ENCODE data around the gene DIS3L2. TPM values are rescaled to one million over a fixed set of nuclear protein-coding genes. Genes with fewer than 3 reads are reported as not detected.
"Not testable (repeated sequence)": the region's sequence is repeated elsewhere in the genome, so short reads cannot be mapped to it uniquely, and the experiment has no call there.

The DIS3L2 gene
- total RNA-seq, 2 donors from 2014 or later: 39.5 to 42.4 TPM

DNA sequence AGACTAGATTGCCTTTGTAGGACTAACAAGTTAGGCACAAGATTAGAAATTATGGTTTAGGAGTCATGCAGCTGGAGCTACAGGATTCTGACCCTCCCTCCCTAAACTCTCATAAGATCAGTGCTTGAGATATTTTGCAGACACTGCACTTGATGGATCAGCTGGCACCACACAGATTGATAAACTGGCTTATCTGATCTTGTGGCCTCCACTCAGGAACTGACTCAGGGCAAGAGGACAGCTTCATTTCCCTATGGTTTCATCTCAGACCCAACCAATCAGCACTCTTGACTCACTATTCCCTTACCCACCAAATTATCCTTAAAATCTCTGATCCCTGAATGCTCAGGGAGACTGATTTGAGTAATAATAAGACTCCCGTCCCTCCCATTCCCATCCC, 152.3 kb downstream of the DIS3L2 start:
- H3K4me1 ChIP-seq (ENCODE audit: control insufficient read depth, insufficient read depth, low read length): no peaks in the 10 kb centered on the region
- no peak overlapping the region for H3K27ac Mint-ChIP-seq
- no peak overlapping the region for H3K4me3 Mint-ChIP-seq

DNA sequence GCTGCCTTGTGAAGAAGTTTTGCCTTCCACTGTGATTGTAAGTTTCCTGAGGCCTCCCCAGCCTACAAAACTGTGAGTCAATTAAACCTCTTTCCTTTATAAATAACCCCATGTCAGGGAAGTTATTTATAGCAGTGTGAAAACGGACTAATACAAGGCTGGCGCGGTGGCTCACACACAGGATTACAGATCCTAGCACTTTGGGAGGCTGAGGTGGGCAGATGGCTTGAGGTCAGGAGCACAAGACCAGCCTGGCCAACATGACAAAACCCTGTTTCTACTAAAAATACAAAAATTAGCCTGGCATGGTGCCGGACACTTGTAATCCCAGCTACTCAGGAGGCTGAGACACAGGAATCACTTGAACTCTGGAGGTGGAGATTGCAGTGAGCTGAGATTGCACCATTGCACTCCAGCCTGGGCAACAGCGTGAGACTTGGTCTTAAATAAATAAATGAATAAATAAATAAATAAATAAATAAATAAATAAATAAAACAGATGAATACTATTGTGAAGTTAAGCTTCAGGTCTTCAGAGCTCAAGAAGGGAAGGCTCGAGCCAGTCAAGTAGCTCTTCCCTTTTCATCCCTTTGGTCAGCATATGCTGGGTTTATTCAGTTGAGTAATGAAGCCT, 154.3 kb downstream of the DIS3L2 start:
- not testable (repeated sequence) for H3K27me3 Mint-ChIP-seq (ENCODE audit: insufficient read depth); H3K27me3 ChIP-seq (ENCODE audit: control insufficient read depth, insufficient read depth, low read length, poor library complexity, severe bottlenecking); H3K4me1 ChIP-seq (ENCODE audit: control insufficient read depth, insufficient read depth, low read length); H3K36me3 ChIP-seq (ENCODE audit: control insufficient read depth, insufficient read depth, low read length); H3K4me3 Mint-ChIP-seq; H3K4me1 Mint-ChIP-seq; H3K4me3 ChIP-seq (ENCODE audit: low read length); H3K9ac ChIP-seq (ENCODE audit: extremely low read depth, low read length, poor library complexity, severe bottlenecking); H3K27ac Mint-ChIP-seq; H3K9me3 Mint-ChIP-seq; DNase-seq; H3K36me3 Mint-ChIP-seq (ENCODE audit: low read depth); H3K27ac ChIP-seq (ENCODE audit: low read depth, low read length)
- 94 to 97% methylated on average over 4 to 5 of the region's 6 CpGs for WGBS, 2 experiments (ENCODE audit: insufficient coverage in 1 of 2, insufficient read length in 1 of 2)
- peaks cover 22% of the 10 kb centered on the region for H3K9me3 ChIP-seq (ENCODE audit: control insufficient read depth, low read length)

More for the DNA sequence above, 152.3 kb downstream of the DIS3L2 start:
- Histone ChIP-seq H3K27ac (ENCODE audit: low read depth, low read length) (no peak overlapping the region), H3K36me3 (ENCODE audit: control insufficient read depth, insufficient read depth, low read length) (no peaks in the 10 kb centered on the region), H3K4me3 (ENCODE audit: low read length) (no peak overlapping the region), H3K27me3 (ENCODE audit: control insufficient read depth, insufficient read depth, low read length, poor library complexity, severe bottlenecking) (no peaks in the 10 kb centered on the region), H3K9me3 (ENCODE audit: control insufficient read depth, low read length) (peaks cover 22% of the 10 kb centered on the region), H3K9ac (ENCODE audit: extremely low read depth, low read length, poor library complexity, severe bottlenecking) (no peak overlapping the region)
- TF ChIP-seq, protein P1, sequence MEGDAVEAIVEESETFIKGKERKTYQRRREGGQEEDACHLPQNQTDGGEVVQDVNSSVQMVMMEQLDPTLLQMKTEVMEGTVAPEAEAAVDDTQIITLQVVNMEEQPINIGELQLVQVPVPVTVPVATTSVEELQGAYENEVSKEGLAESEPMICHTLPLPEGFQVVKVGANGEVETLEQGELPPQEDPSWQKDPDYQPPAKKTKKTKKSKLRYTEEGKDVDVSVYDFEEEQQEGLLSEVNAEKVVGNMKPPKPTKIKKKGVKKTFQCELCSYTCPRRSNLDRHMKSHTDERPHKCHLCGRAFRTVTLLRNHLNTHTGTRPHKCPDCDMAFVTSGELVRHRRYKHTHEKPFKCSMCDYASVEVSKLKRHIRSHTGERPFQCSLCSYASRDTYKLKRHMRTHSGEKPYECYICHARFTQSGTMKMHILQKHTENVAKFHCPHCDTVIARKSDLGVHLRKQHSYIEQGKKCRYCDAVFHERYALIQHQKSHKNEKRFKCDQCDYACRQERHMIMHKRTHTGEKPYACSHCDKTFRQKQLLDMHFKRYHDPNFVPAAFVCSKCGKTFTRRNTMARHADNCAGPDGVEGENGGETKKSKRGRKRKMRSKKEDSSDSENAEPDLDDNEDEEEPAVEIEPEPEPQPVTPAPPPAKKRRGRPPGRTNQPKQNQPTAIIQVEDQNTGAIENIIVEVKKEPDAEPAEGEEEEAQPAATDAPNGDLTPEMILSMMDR (conservative IDR thresholded peaks at IDR 0.05): no peak
- H3K27me3 Mint-ChIP-seq (ENCODE audit: insufficient read depth): peaks cover 3% of the 10 kb centered on the region
- DNase-seq: no peak
- no peaks in the 10 kb centered on the region for H3K9me3 Mint-ChIP-seq
- H3K36me3 Mint-ChIP-seq (ENCODE audit: low read depth): no peaks in the 10 kb centered on the region
- WGBS, 2 experiments (ENCODE audit: insufficient coverage in 1 of 2, insufficient read length in 1 of 2): 88% methylated on average over 1 of the region's 1 CpG; no CpG with 5 or more reads in 1 of the 2 experiments
- peaks cover 4% of the 10 kb centered on the region for H3K4me1 Mint-ChIP-seq

DNA sequence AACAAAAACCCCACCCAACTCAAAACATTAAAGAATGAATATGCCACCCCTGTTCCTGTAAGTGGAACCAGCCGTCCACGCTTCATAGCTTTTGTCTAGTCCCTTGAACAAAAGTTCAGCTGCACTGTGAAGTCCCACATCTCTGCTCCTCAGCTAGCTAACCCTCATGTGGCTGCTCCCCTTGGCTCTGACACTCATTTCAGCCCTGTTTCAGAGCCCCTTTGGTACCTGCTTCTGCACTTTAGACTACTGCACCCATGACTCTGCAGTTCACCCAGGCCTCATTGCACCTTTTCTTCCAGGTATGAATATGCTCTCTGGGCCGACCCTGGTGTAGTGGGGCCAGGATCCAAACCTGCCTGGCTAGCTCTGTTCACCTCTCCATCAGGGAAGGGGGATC, 155.3 kb downstream of the DIS3L2 start:
- Mint-ChIP-seq H3K36me3 (ENCODE audit: low read depth) (no peaks in the 10 kb centered on the region), H3K4me3 (no peak overlapping the region), H3K27me3 (ENCODE audit: insufficient read depth) (no peaks in the 10 kb centered on the region), H3K4me1 (peaks cover 3% of the 10 kb centered on the region), H3K27ac (no peak overlapping the region), H3K9me3 (no peaks in the 10 kb centered on the region)
- no peak for DNase-seq
- Histone ChIP-seq H3K27me3 (ENCODE audit: control insufficient read depth, insufficient read depth, low read length, poor library complexity, severe bottlenecking) (no peaks in the 10 kb centered on the region), H3K4me3 (ENCODE audit: low read length) (no peak overlapping the region), H3K36me3 (ENCODE audit: control insufficient read depth, insufficient read depth, low read length) (no peaks in the 10 kb centered on the region), H3K9me3 (ENCODE audit: control insufficient read depth, low read length) (peaks cover 22% of the 10 kb centered on the region), H3K27ac (ENCODE audit: low read depth, low read length) (no peak overlapping the region), H3K9ac (ENCODE audit: extremely low read depth, low read length, poor library complexity, severe bottlenecking) (no peak overlapping the region), H3K4me1 (ENCODE audit: control insufficient read depth, insufficient read depth, low read length) (peaks cover 7% of the 10 kb centered on the region)
- 72 to 87% methylated on average over 3 of the region's 3 CpGs for WGBS, 2 experiments (ENCODE audit: insufficient coverage in 1 of 2, insufficient read length in 1 of 2)
- TF ChIP-seq, protein P1 (conservative IDR thresholded peaks at IDR 0.05): no peak

DNA sequence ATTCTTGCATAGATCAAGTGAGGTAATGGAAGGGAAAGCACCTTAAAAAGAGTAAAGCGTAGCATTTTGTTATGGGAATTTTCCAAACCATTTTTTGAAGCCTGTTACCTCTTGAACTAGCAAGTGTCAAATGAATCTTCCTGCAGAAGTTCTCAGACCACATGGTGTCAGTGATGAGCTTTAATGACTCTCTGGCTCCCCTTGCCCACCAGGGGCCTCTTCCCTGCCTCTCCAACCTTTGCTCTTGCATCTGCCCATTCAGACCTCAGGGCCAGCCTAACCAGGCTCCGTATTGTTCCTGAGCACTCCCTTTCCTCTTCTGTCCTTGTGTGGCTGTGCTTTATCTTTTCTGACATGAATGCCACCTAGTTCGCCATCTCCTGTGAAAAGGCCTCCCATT, 155.9 kb downstream of the DIS3L2 start:
- Mint-ChIP-seq H3K27me3 (ENCODE audit: insufficient read depth) (no peaks in the 10 kb centered on the region), H3K36me3 (ENCODE audit: low read depth) (no peaks in the 10 kb centered on the region), H3K4me3 (no peak overlapping the region), H3K27ac (no peak overlapping the region), H3K9me3 (no peaks in the 10 kb centered on the region), H3K4me1 (peaks cover 3% of the 10 kb centered on the region)
- Histone ChIP-seq H3K9ac (ENCODE audit: extremely low read depth, low read length, poor library complexity, severe bottlenecking) (no peak overlapping the region), H3K4me1 (ENCODE audit: control insufficient read depth, insufficient read depth, low read length) (peaks cover 7% of the 10 kb centered on the region), H3K27ac (ENCODE audit: low read depth, low read length) (no peak overlapping the region), H3K27me3 (ENCODE audit: control insufficient read depth, insufficient read depth, low read length, poor library complexity, severe bottlenecking) (no peaks in the 10 kb centered on the region), H3K9me3 (ENCODE audit: control insufficient read depth, low read length) (peaks cover 20% of the 10 kb centered on the region), H3K4me3 (ENCODE audit: low read length) (no peak overlapping the region), H3K36me3 (ENCODE audit: control insufficient read depth, insufficient read depth, low read length) (no peaks in the 10 kb centered on the region)
- 83 to 100% methylated on average over 1 to 3 of the region's 3 CpGs for WGBS, 2 experiments (ENCODE audit: insufficient coverage in 1 of 2, insufficient read length in 1 of 2)
- TF ChIP-seq, protein P1 (conservative IDR thresholded peaks at IDR 0.05): peak; percentile 76
- DNase-seq: peak; percentile 78

All from endodermal cell (in vitro differentiated cells).